Heart left ventricle (tissue), 13 donors: ENCODE results near the gene VIT.

Experiments
- POLR2A ChIP-seq, 2 donors: fragments of 450-650 bp; IDR thresholded peaks; one replicate each; pipeline ENCODE4 v1.6.1; 2017; ENCODE audit warnings: antibody characterized with exemption in 2 of 2, mild to moderate bottlenecking in 2 of 2, moderate library complexity in 2 of 2
- TF ChIP-seq, protein P1 (sequence below), 12 donors: fragments of 200-600 bp; sonication (generic) in 4 of 12; IDR thresholded peaks; one replicate each; pipeline versions ENCODE4 v1.5.0 to v1.8.0; 2018 to 2022; ENCODE audit warnings: antibody characterized with exemption in 12 of 12, mild to moderate bottlenecking in 5 of 12
- donor health status: ischemic (EF 13 %, LVEDD 7.1; RV severe dilation, severe dysfunction).
- donor health status: DM: no; HTN: yes; CAD: no.
- donor health status: DM: no; HTN: no; CAD: no.
- donor health status: ischemic (EF 25% LVEDD 6.9; RV normal size, moderate dysfunction).
- donor health status: ischemic (EF 25% LVEDD 5.7; RV mildly dilated, moderate dysfunction).
- donor health status: ischemic (EF 35%, LVEDD 5.7; RV mildly dilated, moderate dysfunction).
- donor health status: nonischemic (EF 11% LVEDD 7.7; RV severe dilation, severe dysfunction).
- donor health status: DM: yes; HTN: yes; CAD: no.
- donor health status: PGD.
- donor health status: ischemic (EF 29% LVEDD 5.4; RV normal size, mild dysfunction).
- donor health status: nonischemic (EF 23%, LVEDD 6.1; RV moderate dilation, normal function).

DNA sequence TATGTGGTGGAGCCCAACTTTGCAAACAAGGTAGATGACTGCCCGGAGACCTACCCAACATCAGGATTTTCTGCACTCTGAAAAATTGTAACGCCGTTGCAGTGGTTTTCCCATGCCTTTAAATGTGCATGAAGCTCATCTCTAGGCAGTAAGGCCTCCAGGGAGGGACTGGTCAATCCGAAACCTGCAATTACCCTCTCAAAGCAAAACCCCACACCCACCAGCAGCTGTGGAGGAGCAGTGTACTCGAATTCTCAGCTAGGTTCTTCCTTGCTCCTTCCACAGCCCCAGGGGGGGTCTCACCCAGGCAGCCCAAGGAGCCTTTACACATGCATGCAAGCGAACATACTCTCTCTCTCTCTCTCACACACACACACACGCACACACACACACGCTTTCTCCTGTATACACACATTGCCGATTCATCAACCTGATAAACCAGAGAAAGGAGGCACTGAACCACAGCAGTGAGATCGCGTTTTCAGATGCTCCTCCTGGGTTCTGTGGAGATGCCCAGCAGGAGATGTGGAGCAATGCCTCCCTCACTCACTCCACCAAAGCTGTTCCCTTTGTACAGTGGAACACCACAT lies 109.2 kb downstream of the VIT start:
- TF ChIP-seq, protein P1, sequence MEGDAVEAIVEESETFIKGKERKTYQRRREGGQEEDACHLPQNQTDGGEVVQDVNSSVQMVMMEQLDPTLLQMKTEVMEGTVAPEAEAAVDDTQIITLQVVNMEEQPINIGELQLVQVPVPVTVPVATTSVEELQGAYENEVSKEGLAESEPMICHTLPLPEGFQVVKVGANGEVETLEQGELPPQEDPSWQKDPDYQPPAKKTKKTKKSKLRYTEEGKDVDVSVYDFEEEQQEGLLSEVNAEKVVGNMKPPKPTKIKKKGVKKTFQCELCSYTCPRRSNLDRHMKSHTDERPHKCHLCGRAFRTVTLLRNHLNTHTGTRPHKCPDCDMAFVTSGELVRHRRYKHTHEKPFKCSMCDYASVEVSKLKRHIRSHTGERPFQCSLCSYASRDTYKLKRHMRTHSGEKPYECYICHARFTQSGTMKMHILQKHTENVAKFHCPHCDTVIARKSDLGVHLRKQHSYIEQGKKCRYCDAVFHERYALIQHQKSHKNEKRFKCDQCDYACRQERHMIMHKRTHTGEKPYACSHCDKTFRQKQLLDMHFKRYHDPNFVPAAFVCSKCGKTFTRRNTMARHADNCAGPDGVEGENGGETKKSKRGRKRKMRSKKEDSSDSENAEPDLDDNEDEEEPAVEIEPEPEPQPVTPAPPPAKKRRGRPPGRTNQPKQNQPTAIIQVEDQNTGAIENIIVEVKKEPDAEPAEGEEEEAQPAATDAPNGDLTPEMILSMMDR (IDR thresholded peaks at IDR 0.05): no peak
- TF ChIP-seq POLR2A (IDR thresholded peaks at IDR 0.05): no peak
